H9 (cell line): ENCODE results near the gene MAP7. TPM values are rescaled to one million over a fixed set of nuclear protein-coding genes. Genes with fewer than 3 reads are reported as not detected.

Experiments
- DNase-seq: peaks from one replicate; pipeline ENCODE4 v3.0.0-alpha.2; 2017
- H2AFZ ChIP-seq: one replicate; pipeline ENCODE4 v1.6.1; 2013; ENCODE audit warnings: mild to moderate bottlenecking, low read length, control low read depth, moderate library complexity
- H2AK5ac ChIP-seq: 2 replicates; pipeline ENCODE4 v1.6.1; 2013; ENCODE audit warnings: low read length, control low read depth, mixed read lengths; ENCODE audit not compliant: insufficient read length
- H2BK120ac ChIP-seq: one replicate; pipeline ENCODE4 v1.6.1; 2013; ENCODE audit warnings: low read depth, mild to moderate bottlenecking, low read length, control low read depth, inconsistent platforms; ENCODE audit not compliant: poor library complexity, severe bottlenecking
- H2BK12ac ChIP-seq: 2 replicates; pipeline ENCODE4 v1.6.1; 2013; ENCODE audit warnings: low read length, control low read depth, mixed read lengths, low read depth; ENCODE audit not compliant: insufficient read length
- H2BK15ac ChIP-seq: 2 replicates; pipeline ENCODE4 v1.6.1; 2013; ENCODE audit warnings: low read depth, low read length, control low read depth
- H2BK20ac ChIP-seq: one replicate; pipeline ENCODE4 v1.6.1; 2013; ENCODE audit warnings: low read depth, mild to moderate bottlenecking, low read length, control low read depth, inconsistent platforms; ENCODE audit not compliant: poor library complexity, severe bottlenecking
- H2BK5ac ChIP-seq: 2 replicates; pipeline ENCODE4 v1.6.1; 2013; ENCODE audit warnings: low read length, control low read depth, mixed read lengths; ENCODE audit not compliant: insufficient read length
- H3K14ac ChIP-seq: 2 replicates; pipeline ENCODE4 v1.6.1; 2013; ENCODE audit warnings: low read length, control low read depth; ENCODE audit not compliant: insufficient read depth
- H3K18ac ChIP-seq: 2 replicates; pipeline ENCODE4 v1.6.1; 2013; ENCODE audit warnings: low read depth, mild to moderate bottlenecking, mixed read lengths, low read length, control low read depth; ENCODE audit not compliant: insufficient read length
- H3K23ac ChIP-seq: 2 replicates; pipeline ENCODE4 v1.6.1; 2013; ENCODE audit warnings: low read length, control low read depth, mixed read lengths, low read depth; ENCODE audit not compliant: insufficient read length
- H3K23me2 ChIP-seq: 2 replicates; pipeline ENCODE4 v1.6.1; 2013; ENCODE audit warnings: low read depth, mild to moderate bottlenecking, mixed read lengths, low read length, control low read depth; ENCODE audit not compliant: insufficient read length, poor library complexity, severe bottlenecking
- H3K27ac ChIP-seq: 2 replicates; pipeline ENCODE4 v1.5.1; 2013; ENCODE audit warnings: low read length, control low read depth, mixed read lengths, low read depth; ENCODE audit not compliant: insufficient read length
- H3K27me3 ChIP-seq: 2 replicates; pipeline ENCODE4 v1.6.1; 2013; ENCODE audit warnings: low read length, control low read depth, inconsistent platforms; ENCODE audit not compliant: insufficient read depth
- H3K4ac ChIP-seq: 2 replicates; pipeline ENCODE4 v1.6.1; 2013; ENCODE audit warnings: low read depth, mild to moderate bottlenecking, control low read depth, inconsistent platforms, low read length, moderate library complexity
- H3K4me1 ChIP-seq: 2 replicates; pipeline ENCODE4 v1.6.1; 2013; ENCODE audit warnings: low read length, control low read depth, inconsistent platforms; ENCODE audit not compliant: insufficient read depth
- H3K4me2 ChIP-seq: 2 replicates; pipeline ENCODE4 v1.6.1; 2013; ENCODE audit warnings: low read length, control low read depth, mixed read lengths; ENCODE audit not compliant: insufficient read length, insufficient read depth
- H3K56ac ChIP-seq: 2 replicates; pipeline ENCODE4 v1.6.1; 2013; ENCODE audit warnings: low read depth, mild to moderate bottlenecking, mixed read lengths, low read length, control low read depth; ENCODE audit not compliant: insufficient read length
- H3K79me1 ChIP-seq: 2 replicates; pipeline ENCODE4 v1.6.1; 2013; ENCODE audit warnings: low read depth, mild to moderate bottlenecking, moderate library complexity, low read length, control low read depth, inconsistent platforms; ENCODE audit not compliant: insufficient read depth, poor library complexity, severe bottlenecking
- H3K79me2 ChIP-seq: 2 replicates; pipeline ENCODE4 v1.6.1; 2013; ENCODE audit warnings: low read length, control low read depth, inconsistent platforms; ENCODE audit not compliant: insufficient read depth
- H3K9ac ChIP-seq: 2 replicates; pipeline ENCODE4 v1.6.1; 2013; ENCODE audit warnings: low read length, control low read depth, mixed read lengths; ENCODE audit not compliant: insufficient read length; ENCODE audit errors: extremely low read depth
- H3K9me3 ChIP-seq: one replicate; pipeline ENCODE4 v1.6.1; 2013; ENCODE audit warnings: low read depth, low read length, inconsistent platforms; ENCODE audit not compliant: control insufficient read depth
- H3T11ph ChIP-seq: one replicate; pipeline ENCODE4 v1.6.1; 2013; ENCODE audit warnings: mild to moderate bottlenecking, low read length, control low read depth, inconsistent platforms
- H4K20me1 ChIP-seq: one replicate; pipeline ENCODE4 v1.6.1; 2013; ENCODE audit not compliant: control insufficient read depth, insufficient read length, insufficient read depth
- H4K5ac ChIP-seq: 2 replicates; pipeline ENCODE4 v1.6.1; 2013; ENCODE audit warnings: low read depth, mild to moderate bottlenecking, mixed read lengths, low read length, control low read depth; ENCODE audit not compliant: insufficient read length
- H4K8ac ChIP-seq: replicated peaks from 2 replicates; pipeline ENCODE4 v1.6.1; 2013; ENCODE audit warnings: low read length, control low read depth, mixed read lengths, low read depth; ENCODE audit not compliant: insufficient read length
- H4K91ac ChIP-seq: 2 replicates; pipeline ENCODE4 v1.6.1; 2013; ENCODE audit warnings: low read depth, mild to moderate bottlenecking, moderate library complexity, mixed read lengths, low read length, control low read depth; ENCODE audit not compliant: insufficient read length
- H3K27ac Mint-ChIP-seq, 3 experiments: 2 replicates in 2 of 3; 3 replicates in 1 of 3; pipeline ENCODE4 v1.8.0; 2020 to 2021; ENCODE audit warnings: mixed read lengths in 3 of 3, mild to moderate bottlenecking in 1 of 3, moderate library complexity in 1 of 3
- H3K27me3 Mint-ChIP-seq: 2 replicates; pipeline ENCODE4 v1.8.0; 2021; ENCODE audit warnings: low read depth, mild to moderate bottlenecking, moderate library complexity, mixed read lengths
- H3K36me3 Mint-ChIP-seq, 3 experiments: 2 replicates in 2 of 3; 3 replicates in 1 of 3; pipeline ENCODE4 v1.8.0; 2020 to 2021; ENCODE audit warnings: low read depth in 3 of 3, mixed read lengths in 3 of 3; ENCODE audit not compliant: insufficient read depth in 1 of 3
- H3K4me1 Mint-ChIP-seq, 2 experiments: 2 replicates each; pipeline ENCODE4 v1.8.0; 2020; ENCODE audit warnings: mixed read lengths in 2 of 2
- H3K4me3 Mint-ChIP-seq, 2 experiments: 2 replicates in 1 of 2; 3 replicates in 1 of 2; pipeline ENCODE4 v1.8.0; 2020 to 2021; ENCODE audit warnings: mild to moderate bottlenecking in 2 of 2, mixed read lengths in 2 of 2, moderate library complexity in 1 of 2
- H3K9me3 Mint-ChIP-seq, 2 experiments: 2 replicates in 1 of 2; 3 replicates in 1 of 2; pipeline ENCODE4 v1.8.0; 2020; ENCODE audit warnings: mild to moderate bottlenecking in 2 of 2, mixed read lengths in 2 of 2, moderate library complexity in 1 of 2
- WGBS: extraction: QIAGEN DNeasy Blood & Tissue Kit; methylation state at CpG from one replicate; pipeline ENCODE4 v1.1.7; 2013; ENCODE audit warnings: missing lambda C conversion rate, low lambda C conversion rate, mixed read lengths; ENCODE audit not compliant: insufficient read length; ENCODE audit errors: extremely low coverage; 5-methylcytosine and 5-hydroxymethylcytosine counted together
- total RNA-seq: library from RNA; stranded (reverse); gene quantifications from 2 replicates; pipeline ENCODE4 v1.2.1, GENCODE V29; 2021
- TF ChIP-seq, protein P1 (sequence below): fragments of 200-600 bp; sonication (generic); conservative IDR thresholded peaks from 3 replicates; pipeline ENCODE4 v1.8.0; 2021; ENCODE audit warnings: antibody characterized with exemption, mild to moderate bottlenecking

Gene MAP7
- total RNA-seq, 1 experiment from 2014 or later: 51.1 TPM

DNA sequence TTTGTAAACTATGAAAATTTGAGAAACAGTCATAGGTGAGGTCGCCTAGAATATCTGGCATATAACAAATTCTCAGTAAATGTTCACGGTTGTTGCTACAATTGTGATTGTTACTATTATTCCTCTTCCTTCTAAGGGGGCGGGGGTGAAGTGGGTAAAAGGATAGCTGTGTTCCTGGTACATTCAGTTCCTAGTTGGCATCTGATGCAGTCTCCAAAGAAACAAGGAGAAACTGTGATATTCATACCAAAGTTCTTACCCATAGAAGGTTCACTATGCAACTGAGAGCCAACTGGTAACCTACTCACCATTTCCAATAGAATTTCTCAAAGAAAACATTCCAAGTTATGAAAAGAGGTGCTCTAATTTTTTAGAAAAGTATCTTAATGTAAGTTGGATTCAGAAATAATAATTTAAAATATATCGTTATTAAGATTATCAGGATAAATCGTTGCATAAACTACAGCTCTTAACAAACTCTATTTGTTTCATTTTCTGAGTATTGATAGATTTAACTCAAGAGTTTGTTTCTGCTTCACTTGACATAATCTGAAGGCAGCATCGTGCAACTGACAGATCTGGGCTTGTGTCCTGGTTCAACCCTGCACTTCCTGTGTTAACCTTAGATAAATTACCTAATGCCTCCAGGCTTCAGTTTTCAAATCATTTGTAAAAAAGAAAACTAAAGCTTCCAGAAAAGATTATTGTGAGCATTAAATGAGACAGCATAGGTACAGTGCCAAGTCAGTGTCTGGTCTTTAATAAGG lies 13.3 kb upstream of the MAP7 start:
- no peak overlapping the region for H2AFZ ChIP-seq
- H3K18ac ChIP-seq: no peak overlapping the region
- no peaks in the 10 kb centered on the region for H3K27me3 Mint-ChIP-seq
- H2BK20ac ChIP-seq: no peak overlapping the region
- no peak overlapping the region for H3K4me3 Mint-ChIP-seq
- no peaks in the 10 kb centered on the region for H3K4me1 Mint-ChIP-seq
- H3K23me2 ChIP-seq: no peaks in the 10 kb centered on the region
- no peaks in the 10 kb centered on the region for H3K9me3 Mint-ChIP-seq
- no peak overlapping the region for H3K27ac ChIP-seq
- no peak overlapping the region for H3K14ac ChIP-seq
- no peak overlapping the region for H2BK15ac ChIP-seq
- DNase-seq: no peak
- no peaks in the 10 kb centered on the region for H3K36me3 Mint-ChIP-seq
- H3K56ac ChIP-seq: no peak overlapping the region
- no peak overlapping the region for H3K27ac Mint-ChIP-seq
- no CpG with 5 or more reads among the region's 6 CpGs for WGBS
- no peak overlapping the region for H4K91ac ChIP-seq
- no peak overlapping the region for H3K4me2 ChIP-seq
- no peak overlapping the region for H3K4ac ChIP-seq
- H3K23ac ChIP-seq: no peak overlapping the region
- H4K8ac ChIP-seq: no peak overlapping the region
- H3K4me1 ChIP-seq: no peaks in the 10 kb centered on the region
- H3T11ph ChIP-seq: no peak overlapping the region
- H4K5ac ChIP-seq: no peak overlapping the region
- no peaks in the 10 kb centered on the region for H3K9me3 ChIP-seq
- no peak overlapping the region for H2BK5ac ChIP-seq
- H3K79me1 ChIP-seq: no peaks in the 10 kb centered on the region
- H2BK12ac ChIP-seq: no peak overlapping the region
- H2AK5ac ChIP-seq: no peak overlapping the region
- H2BK120ac ChIP-seq: no peak overlapping the region
- H3K9ac ChIP-seq: no peak overlapping the region
- no peaks in the 10 kb centered on the region for H3K27me3 ChIP-seq
- no peaks in the 10 kb centered on the region for H3K79me2 ChIP-seq
- TF ChIP-seq, protein P1, sequence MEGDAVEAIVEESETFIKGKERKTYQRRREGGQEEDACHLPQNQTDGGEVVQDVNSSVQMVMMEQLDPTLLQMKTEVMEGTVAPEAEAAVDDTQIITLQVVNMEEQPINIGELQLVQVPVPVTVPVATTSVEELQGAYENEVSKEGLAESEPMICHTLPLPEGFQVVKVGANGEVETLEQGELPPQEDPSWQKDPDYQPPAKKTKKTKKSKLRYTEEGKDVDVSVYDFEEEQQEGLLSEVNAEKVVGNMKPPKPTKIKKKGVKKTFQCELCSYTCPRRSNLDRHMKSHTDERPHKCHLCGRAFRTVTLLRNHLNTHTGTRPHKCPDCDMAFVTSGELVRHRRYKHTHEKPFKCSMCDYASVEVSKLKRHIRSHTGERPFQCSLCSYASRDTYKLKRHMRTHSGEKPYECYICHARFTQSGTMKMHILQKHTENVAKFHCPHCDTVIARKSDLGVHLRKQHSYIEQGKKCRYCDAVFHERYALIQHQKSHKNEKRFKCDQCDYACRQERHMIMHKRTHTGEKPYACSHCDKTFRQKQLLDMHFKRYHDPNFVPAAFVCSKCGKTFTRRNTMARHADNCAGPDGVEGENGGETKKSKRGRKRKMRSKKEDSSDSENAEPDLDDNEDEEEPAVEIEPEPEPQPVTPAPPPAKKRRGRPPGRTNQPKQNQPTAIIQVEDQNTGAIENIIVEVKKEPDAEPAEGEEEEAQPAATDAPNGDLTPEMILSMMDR: no peak
- H4K20me1 ChIP-seq: no peaks in the 10 kb centered on the region
